SK-N-SH treated with all-trans-retinoic acid at 6 μM for 48 hours (cell line): ENCODE results near the gene GLIS1.

ENCODE experiments used
- ARNTL ChIP-seq: fragments of 450-650 bp; formaldehyde crosslinking; IDR thresholded peaks from 2 replicates; pipeline ENCODE4 v1.5.0; 2020; ENCODE audit warnings: low read depth, mild to moderate bottlenecking, moderate library complexity, borderline replicate concordance
- ISL1 ChIP-seq: fragments of 250-450 bp; sonication (Bioruptor Pico); IDR thresholded peaks from 2 replicates; pipeline ENCODE4 v2.1.2; 2022; ENCODE audit warnings: mild to moderate bottlenecking, moderate library complexity
- RARB ChIP-seq: fragments of 250-450 bp; sonication (Bioruptor Pico); IDR thresholded peaks from 2 replicates; pipeline ENCODE4 v1.8.0; 2021; ENCODE audit warnings: mild to moderate bottlenecking, moderate library complexity
- SNAI2 ChIP-seq: fragments of 250-450 bp; sonication (Bioruptor Pico); IDR thresholded peaks from 2 replicates; pipeline ENCODE4 v1.5.0; 2020; ENCODE audit warnings: mild to moderate bottlenecking, moderate library complexity
- ZC3H10 ChIP-seq: fragments of 250-450 bp; sonication (Bioruptor Pico); IDR thresholded peaks from 2 replicates; pipeline ENCODE4 v1.5.1; 2021; ENCODE audit warnings: mild to moderate bottlenecking, moderate library complexity
- ZFP3 ChIP-seq: fragments of 250-450 bp; sonication (Bioruptor Pico); IDR thresholded peaks from 2 replicates; pipeline ENCODE4 v1.5.0; 2020; ENCODE audit warnings: mild to moderate bottlenecking, moderate library complexity
- ZFP30 ChIP-seq: fragments of 450-650 bp; formaldehyde crosslinking; IDR thresholded peaks from 2 replicates; pipeline ENCODE4 v1.5.0; 2022; ENCODE audit warnings: mild to moderate bottlenecking, moderate library complexity
- ZNF70 ChIP-seq: fragments of 450-650 bp; formaldehyde crosslinking; IDR thresholded peaks from 2 replicates; pipeline ENCODE4 v1.5.0; 2020; ENCODE audit warnings: mild to moderate bottlenecking, moderate library complexity
- TF ChIP-seq, protein P1 (sequence below): fragments of 250-450 bp; sonication (Bioruptor Pico); IDR thresholded peaks from 2 replicates; pipeline ENCODE4 v1.8.0; 2020; ENCODE audit warnings: mild to moderate bottlenecking, moderate library complexity, borderline replicate concordance
- TF ChIP-seq, protein P2 (sequence below): fragments of 250-450 bp; sonication (Bioruptor Pico); IDR thresholded peaks from 2 replicates; pipeline ENCODE4 v1.5.0; 2020; ENCODE audit warnings: mild to moderate bottlenecking, moderate library complexity
- TF ChIP-seq, protein P3 (sequence below): fragments of 250-450 bp; sonication (Bioruptor Pico); IDR thresholded peaks from 2 replicates; pipeline ENCODE4 v1.5.1; 2020; ENCODE audit warnings: low read depth, mild to moderate bottlenecking, moderate library complexity

- TF ChIP-seq SNAI2 (CRISPR knock-in tag) (no peak), RARB (CRISPR knock-in tag) (no peak), ZC3H10 (CRISPR knock-in tag) (no peak), ZNF70 (CRISPR knock-in tag) (no peak), ZFP3 (CRISPR knock-in tag) (no peak), ARNTL (CRISPR knock-in tag) (no peak), ISL1 (no peak), ZFP30 (CRISPR knock-in tag) (no peak)
- TF ChIP-seq, protein P1, sequence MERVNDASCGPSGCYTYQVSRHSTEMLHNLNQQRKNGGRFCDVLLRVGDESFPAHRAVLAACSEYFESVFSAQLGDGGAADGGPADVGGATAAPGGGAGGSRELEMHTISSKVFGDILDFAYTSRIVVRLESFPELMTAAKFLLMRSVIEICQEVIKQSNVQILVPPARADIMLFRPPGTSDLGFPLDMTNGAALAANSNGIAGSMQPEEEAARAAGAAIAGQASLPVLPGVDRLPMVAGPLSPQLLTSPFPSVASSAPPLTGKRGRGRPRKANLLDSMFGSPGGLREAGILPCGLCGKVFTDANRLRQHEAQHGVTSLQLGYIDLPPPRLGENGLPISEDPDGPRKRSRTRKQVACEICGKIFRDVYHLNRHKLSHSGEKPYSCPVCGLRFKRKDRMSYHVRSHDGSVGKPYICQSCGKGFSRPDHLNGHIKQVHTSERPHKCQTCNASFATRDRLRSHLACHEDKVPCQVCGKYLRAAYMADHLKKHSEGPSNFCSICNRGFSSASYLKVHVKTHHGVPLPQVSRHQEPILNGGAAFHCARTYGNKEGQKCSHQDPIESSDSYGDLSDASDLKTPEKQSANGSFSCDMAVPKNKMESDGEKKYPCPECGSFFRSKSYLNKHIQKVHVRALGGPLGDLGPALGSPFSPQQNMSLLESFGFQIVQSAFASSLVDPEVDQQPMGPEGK (CRISPR knock-in tag): no peak
- TF ChIP-seq, protein P2, sequence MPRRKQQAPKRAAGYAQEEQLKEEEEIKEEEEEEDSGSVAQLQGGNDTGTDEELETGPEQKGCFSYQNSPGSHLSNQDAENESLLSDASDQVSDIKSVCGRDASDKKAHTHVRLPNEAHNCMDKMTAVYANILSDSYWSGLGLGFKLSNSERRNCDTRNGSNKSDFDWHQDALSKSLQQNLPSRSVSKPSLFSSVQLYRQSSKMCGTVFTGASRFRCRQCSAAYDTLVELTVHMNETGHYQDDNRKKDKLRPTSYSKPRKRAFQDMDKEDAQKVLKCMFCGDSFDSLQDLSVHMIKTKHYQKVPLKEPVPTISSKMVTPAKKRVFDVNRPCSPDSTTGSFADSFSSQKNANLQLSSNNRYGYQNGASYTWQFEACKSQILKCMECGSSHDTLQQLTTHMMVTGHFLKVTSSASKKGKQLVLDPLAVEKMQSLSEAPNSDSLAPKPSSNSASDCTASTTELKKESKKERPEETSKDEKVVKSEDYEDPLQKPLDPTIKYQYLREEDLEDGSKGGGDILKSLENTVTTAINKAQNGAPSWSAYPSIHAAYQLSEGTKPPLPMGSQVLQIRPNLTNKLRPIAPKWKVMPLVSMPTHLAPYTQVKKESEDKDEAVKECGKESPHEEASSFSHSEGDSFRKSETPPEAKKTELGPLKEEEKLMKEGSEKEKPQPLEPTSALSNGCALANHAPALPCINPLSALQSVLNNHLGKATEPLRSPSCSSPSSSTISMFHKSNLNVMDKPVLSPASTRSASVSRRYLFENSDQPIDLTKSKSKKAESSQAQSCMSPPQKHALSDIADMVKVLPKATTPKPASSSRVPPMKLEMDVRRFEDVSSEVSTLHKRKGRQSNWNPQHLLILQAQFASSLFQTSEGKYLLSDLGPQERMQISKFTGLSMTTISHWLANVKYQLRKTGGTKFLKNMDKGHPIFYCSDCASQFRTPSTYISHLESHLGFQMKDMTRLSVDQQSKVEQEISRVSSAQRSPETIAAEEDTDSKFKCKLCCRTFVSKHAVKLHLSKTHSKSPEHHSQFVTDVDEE (CRISPR knock-in tag): no peak
- TF ChIP-seq, protein P3, sequence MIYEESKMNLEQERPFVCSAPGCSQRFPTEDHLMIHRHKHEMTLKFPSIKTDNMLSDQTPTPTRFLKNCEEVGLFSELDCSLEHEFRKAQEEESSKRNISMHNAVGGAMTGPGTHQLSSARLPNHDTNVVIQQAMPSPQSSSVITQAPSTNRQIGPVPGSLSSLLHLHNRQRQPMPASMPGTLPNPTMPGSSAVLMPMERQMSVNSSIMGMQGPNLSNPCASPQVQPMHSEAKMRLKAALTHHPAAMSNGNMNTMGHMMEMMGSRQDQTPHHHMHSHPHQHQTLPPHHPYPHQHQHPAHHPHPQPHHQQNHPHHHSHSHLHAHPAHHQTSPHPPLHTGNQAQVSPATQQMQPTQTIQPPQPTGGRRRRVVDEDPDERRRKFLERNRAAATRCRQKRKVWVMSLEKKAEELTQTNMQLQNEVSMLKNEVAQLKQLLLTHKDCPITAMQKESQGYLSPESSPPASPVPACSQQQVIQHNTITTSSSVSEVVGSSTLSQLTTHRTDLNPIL (CRISPR knock-in tag): no peak
Measured at GRCh38 chr1:53682881-53683280, 56.1 kb downstream of the GLIS1 start.
